Tibial nerve (tissue), 4 donors: ENCODE results near the gene UBXN10. TPM values are rescaled to one million over a fixed set of nuclear protein-coding genes. Genes with fewer than 3 reads are reported as not detected.

ENCODE experiments used
- DNase-seq, 2 donors: peaks; one replicate each; pipeline ENCODE4 v3.0.0-alpha.2; 2019; ENCODE audit warnings: low spot score in 2 of 2
- H3K27ac ChIP-seq, 4 donors: fragments of 200-600 bp; sonication (generic) in 3 of 4; one replicate each; pipeline ENCODE4 v1.5.1; 2017 to 2019; ENCODE audit warnings: mild to moderate bottlenecking in 1 of 4
- H3K27me3 ChIP-seq, 2 donors: fragments of 200-600 bp; sonication (generic) in 1 of 2; one replicate each; pipeline versions ENCODE4 v1.5.1 to v1.6.0; 2017 to 2019
- H3K36me3 ChIP-seq, 3 donors: fragments of 200-600 bp; sonication (generic); one replicate each; pipeline ENCODE4 v1.5.1; 2018 to 2019
- H3K4me1 ChIP-seq, 4 donors: fragments of 200-600 bp; sonication (generic) in 3 of 4; one replicate each; pipeline ENCODE4 v1.5.1; 2017 to 2019
- H3K4me3 ChIP-seq, 4 donors: fragments of 200-600 bp; sonication (generic) in 3 of 4; one replicate each; pipeline ENCODE4 v1.5.1; 2017 to 2019; ENCODE audit warnings: mild to moderate bottlenecking in 1 of 4, moderate library complexity in 1 of 4
- H3K9me3 ChIP-seq, 4 donors: fragments of 200-600 bp; sonication (generic) in 3 of 4; one replicate each; pipeline ENCODE4 v1.5.1; 2017 to 2019
- EP300 ChIP-seq, 2 donors: sonication (generic); formaldehyde crosslinking; IDR thresholded peaks; one replicate each; pipeline ENCODE4 v1.6.1; 2017; ENCODE audit warnings: antibody characterized with exemption in 2 of 2, mild to moderate bottlenecking in 1 of 2
- POLR2A ChIP-seq, 2 donors: fragments of 450-650 bp; IDR thresholded peaks; one replicate each; pipeline ENCODE4 v1.6.1; 2017; ENCODE audit warnings: antibody characterized with exemption in 2 of 2, mild to moderate bottlenecking in 2 of 2, moderate library complexity in 2 of 2
- WGBS, 2 donors: methylation state at CpG; one replicate each; pipeline ENCODE4 v1.1.5; 2018; 5-methylcytosine and 5-hydroxymethylcytosine counted together
- total RNA-seq, 4 donors: library from RNA; depleted of rRNA; stranded (reverse); fragments of >200 nt; gene quantifications; one replicate each; pipeline ENCODE4 v1.1.0, GENCODE V29; 2016
- TF ChIP-seq, protein P1 (sequence below), 5 experiments: fragments of 200-600 bp in 3 of 5; fragments of 450-650 bp in 2 of 5; sonication (generic) in 3 of 5; IDR thresholded peaks; one replicate each; pipeline ENCODE4 v1.5.1; 2016 to 2019; ENCODE audit warnings: antibody characterized with exemption in 5 of 5, mild to moderate bottlenecking in 3 of 5, moderate library complexity in 2 of 5

Gene UBXN10
- total RNA-seq, 4 donors from 2014 or later = under 0.01 to 0.84 (median 0.41) TPM

DNA sequence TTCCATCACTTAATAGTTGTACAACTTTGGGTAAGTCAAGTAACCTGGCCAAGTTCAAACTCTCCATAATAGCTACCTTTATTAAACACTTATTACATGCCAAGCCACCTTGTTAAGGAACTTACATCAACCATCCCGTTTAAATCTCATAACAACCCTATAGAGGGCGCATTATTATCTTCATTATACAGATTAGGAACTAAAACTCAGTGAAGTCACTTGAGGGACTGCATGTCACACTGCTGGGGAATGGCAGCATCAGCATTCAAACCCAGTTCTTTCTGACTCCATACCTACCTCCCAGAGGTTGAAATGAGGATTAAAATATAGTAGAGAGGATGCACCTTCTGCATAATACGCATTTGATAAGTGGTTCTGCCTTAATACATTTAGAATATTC, 47.5 kb downstream of the UBXN10 start:
- TF ChIP-seq POLR2A (IDR thresholded peaks at IDR 0.05) = no peak
- TF ChIP-seq, protein P1, sequence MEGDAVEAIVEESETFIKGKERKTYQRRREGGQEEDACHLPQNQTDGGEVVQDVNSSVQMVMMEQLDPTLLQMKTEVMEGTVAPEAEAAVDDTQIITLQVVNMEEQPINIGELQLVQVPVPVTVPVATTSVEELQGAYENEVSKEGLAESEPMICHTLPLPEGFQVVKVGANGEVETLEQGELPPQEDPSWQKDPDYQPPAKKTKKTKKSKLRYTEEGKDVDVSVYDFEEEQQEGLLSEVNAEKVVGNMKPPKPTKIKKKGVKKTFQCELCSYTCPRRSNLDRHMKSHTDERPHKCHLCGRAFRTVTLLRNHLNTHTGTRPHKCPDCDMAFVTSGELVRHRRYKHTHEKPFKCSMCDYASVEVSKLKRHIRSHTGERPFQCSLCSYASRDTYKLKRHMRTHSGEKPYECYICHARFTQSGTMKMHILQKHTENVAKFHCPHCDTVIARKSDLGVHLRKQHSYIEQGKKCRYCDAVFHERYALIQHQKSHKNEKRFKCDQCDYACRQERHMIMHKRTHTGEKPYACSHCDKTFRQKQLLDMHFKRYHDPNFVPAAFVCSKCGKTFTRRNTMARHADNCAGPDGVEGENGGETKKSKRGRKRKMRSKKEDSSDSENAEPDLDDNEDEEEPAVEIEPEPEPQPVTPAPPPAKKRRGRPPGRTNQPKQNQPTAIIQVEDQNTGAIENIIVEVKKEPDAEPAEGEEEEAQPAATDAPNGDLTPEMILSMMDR (IDR thresholded peaks at IDR 0.05) = peak in 1 of 5 experiments; percentile 19
- Histone ChIP-seq H3K27me3 (peaks cover 0 to 70% of the 10 kb centered on the region in 2 donors), H3K4me3 (no peak overlapping the region), H3K27ac (no peak overlapping the region), H3K36me3 (no peaks in the 10 kb centered on the region), H3K9me3 (no peaks in the 10 kb centered on the region), H3K4me1 (no peaks in the 10 kb centered on the region)
- whole genome bisulfite sequencing, 2 donors = 39 to 44% methylated on average over 3 of the region's 3 CpGs
- DNase-seq = no peak

- no peak for DNase-seq
- Histone ChIP-seq H3K9me3 (no peaks in the 10 kb centered on the region), H3K36me3 (no peaks in the 10 kb centered on the region), H3K27me3 (peaks cover 0 to 65% of the 10 kb centered on the region in 2 donors), H3K27ac (no peak overlapping the region), H3K4me1 (no peaks in the 10 kb centered on the region), H3K4me3 (no peak overlapping the region)
- TF ChIP-seq POLR2A (IDR thresholded peaks at IDR 0.05) = no peak
- TF ChIP-seq, protein P1 (IDR thresholded peaks at IDR 0.05) = no peak
- no peak for TF ChIP-seq EP300 (IDR thresholded peaks at IDR 0.05)
- WGBS, 2 donors = 9 to 13% methylated on average over 6 of the region's 6 CpGs
Measured at GRCh38 chr1:20233866-20234265, 48.0 kb downstream of the UBXN10 start.

DNA sequence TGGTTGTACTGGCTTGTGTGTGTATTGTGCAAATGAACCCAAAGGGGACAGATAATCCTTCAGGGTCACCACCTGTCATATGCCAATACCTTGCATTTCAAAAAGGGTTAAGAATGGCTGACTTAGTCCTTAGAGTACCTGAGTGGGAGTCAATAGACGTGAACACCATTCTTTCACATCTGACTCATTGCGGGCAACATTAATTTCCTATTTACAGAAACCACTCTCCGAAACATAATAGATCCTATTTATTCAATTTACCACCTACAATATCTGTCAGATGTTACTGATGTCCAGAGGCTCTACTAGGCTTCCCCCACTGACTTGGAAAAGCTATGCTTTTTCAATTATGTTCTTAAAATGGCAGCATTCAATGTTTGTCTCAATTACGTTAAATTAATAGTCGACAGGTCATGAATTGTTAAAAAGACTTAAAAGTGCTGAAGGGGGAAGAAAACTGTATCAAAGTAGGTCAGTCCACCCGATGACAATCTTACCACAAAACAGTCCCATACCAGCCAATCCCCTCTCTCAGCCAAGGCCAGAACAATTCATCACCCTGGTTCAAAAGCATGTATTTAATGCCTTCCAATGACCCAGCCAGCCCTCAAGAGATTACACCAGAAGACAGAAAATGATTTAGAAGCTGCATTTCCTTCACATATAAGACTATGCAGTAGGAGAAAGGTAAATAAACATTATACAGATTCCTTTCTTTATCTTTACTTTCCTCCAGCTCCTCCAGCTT, 49.1 kb downstream of the UBXN10 start:
- WGBS, 2 donors = 71 to 81% methylated on average over 6 of the region's 6 CpGs
- Histone ChIP-seq H3K9me3 (no peaks in the 10 kb centered on the region), H3K27me3 (peaks cover 0 to 70% of the 10 kb centered on the region in 2 donors), H3K27ac (no peak overlapping the region), H3K4me3 (no peak overlapping the region), H3K36me3 (no peaks in the 10 kb centered on the region), H3K4me1 (no peaks in the 10 kb centered on the region)
- TF ChIP-seq EP300 (IDR thresholded peaks at IDR 0.05) = no peak
- no peak for TF ChIP-seq POLR2A (IDR thresholded peaks at IDR 0.05)
- TF ChIP-seq, protein P1 (IDR thresholded peaks at IDR 0.05) = no peak
- no peak for DNase-seq

DNA sequence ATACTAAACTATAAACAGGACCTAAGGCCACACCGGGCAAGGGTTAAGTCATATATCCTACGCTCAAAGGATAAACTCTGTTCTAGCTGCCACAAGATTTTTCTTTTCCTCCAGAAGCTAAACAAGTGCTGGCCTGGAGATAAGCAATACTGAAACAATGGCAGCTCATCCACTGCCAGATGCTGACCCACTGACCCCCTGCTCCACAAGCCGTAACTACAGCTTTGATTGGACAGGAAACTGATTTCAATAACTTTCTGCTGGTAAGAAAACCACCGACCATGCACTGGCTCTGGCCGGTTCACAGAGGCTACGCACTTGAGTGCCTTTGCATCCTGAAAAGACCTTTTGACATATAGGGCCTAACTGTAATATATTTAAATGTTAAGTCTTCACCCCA, 51.8 kb downstream of the UBXN10 start:
- no peaks in the 10 kb centered on the region for H3K4me1 ChIP-seq
- H3K27me3 ChIP-seq = peaks cover 0 to 59% of the 10 kb centered on the region in 2 donors
- no peaks in the 10 kb centered on the region for H3K9me3 ChIP-seq
- no peaks in the 10 kb centered on the region for H3K36me3 ChIP-seq
- no peak overlapping the region for H3K4me3 ChIP-seq
- DNase-seq = no peak
- 41 to 57% methylated on average over 6 of the region's 6 CpGs for WGBS, 2 donors
- no peak overlapping the region for H3K27ac ChIP-seq
- TF ChIP-seq POLR2A (IDR thresholded peaks at IDR 0.05) (no peak), EP300 (IDR thresholded peaks at IDR 0.05) (no peak)
- TF ChIP-seq, protein P1 (IDR thresholded peaks at IDR 0.05) = no peak

DNA sequence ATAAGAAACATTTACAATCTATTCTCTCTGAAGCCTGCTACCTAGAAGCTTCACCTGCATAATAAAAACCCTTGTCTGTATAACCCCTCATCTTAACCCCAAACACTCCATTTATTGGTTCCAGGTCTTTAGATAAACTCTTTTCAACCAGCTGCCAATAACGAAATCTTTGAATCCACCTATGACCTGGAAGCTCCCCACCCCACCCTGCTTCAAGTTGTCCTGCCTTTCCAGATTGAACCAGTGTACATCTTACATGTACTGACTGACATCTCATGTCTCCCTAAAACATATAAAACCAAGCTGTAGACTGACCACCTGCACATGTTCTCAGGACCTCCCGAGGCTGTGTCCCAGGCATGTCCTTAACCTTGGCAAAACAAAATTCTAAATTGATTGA, 54.1 kb downstream of the UBXN10 start:
- no peak for DNase-seq
- WGBS, 2 donors = 77 to 78% methylated on average over 2 of the region's 2 CpGs
- TF ChIP-seq EP300 (IDR thresholded peaks at IDR 0.05) = no peak
- no peak for TF ChIP-seq POLR2A (IDR thresholded peaks at IDR 0.05)
- TF ChIP-seq, protein P1 (IDR thresholded peaks at IDR 0.05) = no peak
- Histone ChIP-seq H3K4me1 (no peaks in the 10 kb centered on the region), H3K36me3 (no peaks in the 10 kb centered on the region), H3K27ac (no peak overlapping the region), H3K9me3 (no peaks in the 10 kb centered on the region), H3K27me3 (peaks cover 0 to 49% of the 10 kb centered on the region in 2 donors), H3K4me3 (no peak overlapping the region)
